Measurements from ENCODE around the gene OR4E2. TPM values are rescaled to one million over a fixed set of nuclear protein-coding genes. Genes with fewer than 3 reads are reported as not detected.

OR4E2 gene
- not detected in 2 replicates for polyA plus RNA-seq
- polyA minus RNA-seq: not detected in 2 replicates

GRCh38 chr14:21653331-21653885 is at the start of gene OR4E2:
OR4E2 (plus strand) TSS chr14:21653835; CDS start chr14:21665083, 11,248 bp downstream.
- Histone ChIP-seq H3K4me3 (ENCODE audit: low read length) (no peak within 1 kb of the TSS), H2AFZ (ENCODE audit: low read depth, low read length) (no peak within 1 kb of the TSS), H3K4me2 (ENCODE audit: low read length) (no peak within 1 kb of the TSS), H3K9me2 (ENCODE audit: insufficient read depth, low read length) (no peaks in the 10 kb centered on the region), H3K36me3 (ENCODE audit: insufficient read depth, low read length) (no peaks in the 10 kb centered on the region), H4K20me1 (ENCODE audit: insufficient read depth) (no peaks in the 10 kb centered on the region), H3K9ac (ENCODE audit: low read length) (no peak within 1 kb of the TSS), H3K9me3 (ENCODE audit: low read length) (no peaks in the 10 kb centered on the region), H3K79me2 (replicated peaks; ENCODE audit: insufficient read depth, low read length) (no peaks in the 10 kb centered on the region), H3K27me3 (ENCODE audit: insufficient read depth, low read depth, low read length) (no peaks in the 10 kb centered on the region), H3F3A (ENCODE audit: insufficient read depth, low read length, poor library complexity, severe bottlenecking) (no peaks in the 10 kb centered on the region), H3K27ac (ENCODE audit: low read length) (no peak within 1 kb of the TSS)
- TF ChIP-seq RAD21 (conservative IDR thresholded peaks at IDR 0.05) (no peak), REST (IDR thresholded peaks at IDR 0.05; ENCODE audit: borderline replicate concordance) (no peak), SMC3 (conservative IDR thresholded peaks at IDR 0.05; ENCODE audit: poor library complexity) (no peak), CTCF (IDR thresholded peaks at IDR 0.05; ENCODE audit: poor library complexity, severe bottlenecking) (no peak), POLR2AphosphoS5 (IDR thresholded peaks at IDR 0.05) (no peak), EP300 (conservative IDR thresholded peaks at IDR 0.05; ENCODE audit: poor library complexity, severe bottlenecking) (no peak), EZH2 (IDR thresholded peaks at IDR 0.05; ENCODE audit: borderline replicate concordance, insufficient read depth, low read length, poor library complexity, severe bottlenecking) (no peak), MXI1 (conservative IDR thresholded peaks at IDR 0.05; ENCODE audit: poor library complexity, severe bottlenecking) (no peak), TAF1 (IDR thresholded peaks at IDR 0.05; ENCODE audit: low read depth) (no peak)

- Histone ChIP-seq H3K79me2 (replicated peaks; ENCODE audit: insufficient read depth, low read length) (no peaks in the 10 kb centered on the region), H4K20me1 (ENCODE audit: insufficient read depth) (no peaks in the 10 kb centered on the region), H2AFZ (ENCODE audit: low read depth, low read length) (no peak overlapping the region), H3K36me3 (ENCODE audit: insufficient read depth, low read length) (no peaks in the 10 kb centered on the region), H3K9ac (ENCODE audit: low read length) (no peak overlapping the region), H3F3A (ENCODE audit: insufficient read depth, low read length, poor library complexity, severe bottlenecking) (no peaks in the 10 kb centered on the region), H3K27ac (ENCODE audit: low read length) (no peak overlapping the region), H3K9me3 (ENCODE audit: low read length) (no peaks in the 10 kb centered on the region), H3K27me3 (ENCODE audit: insufficient read depth, low read depth, low read length) (no peaks in the 10 kb centered on the region), H3K9me2 (ENCODE audit: insufficient read depth, low read length) (no peaks in the 10 kb centered on the region), H3K4me3 (ENCODE audit: low read length) (no peak overlapping the region), H3K4me2 (ENCODE audit: low read length) (no peak overlapping the region)
- no peak for TF ChIP-seq POLR2AphosphoS5 (IDR thresholded peaks at IDR 0.05)
Measured at GRCh38 chr14:21612324-21612723, 41.3 kb upstream of the OR4E2 start.

Measured in neural cell (in vitro differentiated cells).